Caco-2 (cell line): ENCODE results near the gene SH3BP2. TPM values are rescaled to one million over a fixed set of nuclear protein-coding genes. Genes with fewer than 3 reads are reported as not detected.

Experiments used
- BruUV-seq: library from RNA; stranded (reverse); fragments of 400-500 nt; replicated peaks from 2 replicates; lab custom pipeline; 2021; lab: Mats Ljungman, UMichigan
- CTCF ChIA-PET: fragments of 300-600 bp; sonication (Branson Sonifier 250); formaldehyde crosslinking; loops from one replicate; lab custom pipeline; 2022; ENCODE audit warnings: antibody characterized with exemption; lab: Charles Lee
- POLR2A ChIA-PET: fragments of 300-600 bp; sonication (Branson Sonifier 250); formaldehyde crosslinking; loops from one replicate; lab custom pipeline; 2022; ENCODE audit warnings: antibody characterized with exemption; lab: Charles Lee
- DNase-seq, 2 experiments: peaks; one replicate each; pipeline versions ENCODE4 v3.0.0 to v3.0.0-alpha.2; 2020 to 2022
- H3K27me3 ChIP-seq: replicated peaks from 2 replicates; pipeline ENCODE4 v1.6.0; 2011; ENCODE audit warnings: low read length; ENCODE audit not compliant: control insufficient read depth, insufficient read depth
- H3K36me3 ChIP-seq: 2 replicates; pipeline ENCODE4 v1.5.1; 2011; ENCODE audit warnings: low read length; ENCODE audit not compliant: control insufficient read depth, insufficient read depth
- H3K4me1 ChIP-seq: fragments of 250-450 bp; sonication (Bioruptor Pico); 2 replicates; pipeline ENCODE4 v1.5.1; 2020; ENCODE audit warnings: mild to moderate bottlenecking
- H3K4me3 ChIP-seq: 2 replicates; pipeline ENCODE4 v1.5.1; 2011; ENCODE audit warnings: low read depth, mild to moderate bottlenecking, control low read depth, low read length
- H3K9me3 ChIP-seq: fragments of 250-450 bp; sonication (Bioruptor Pico); 2 replicates; pipeline ENCODE4 v1.5.1; 2020; ENCODE audit warnings: mild to moderate bottlenecking, moderate library complexity
- H3K27ac Mint-ChIP-seq: one replicate; pipeline ENCODE4 v1.8.0; 2022; ENCODE audit warnings: mixed read lengths; ENCODE audit not compliant: unreplicated experiment
- H3K27me3 Mint-ChIP-seq: one replicate; pipeline ENCODE4 v1.8.0; 2022; ENCODE audit warnings: mixed read lengths; ENCODE audit not compliant: insufficient read depth, unreplicated experiment
- H3K36me3 Mint-ChIP-seq: one replicate; pipeline ENCODE4 v1.8.0; 2022; ENCODE audit warnings: mild to moderate bottlenecking, mixed read lengths; ENCODE audit not compliant: insufficient read depth, unreplicated experiment
- H3K4me1 Mint-ChIP-seq: one replicate; pipeline ENCODE4 v1.8.0; 2022; ENCODE audit warnings: low read depth, mixed read lengths; ENCODE audit not compliant: unreplicated experiment
- H3K4me3 Mint-ChIP-seq: one replicate; pipeline ENCODE4 v1.8.0; 2022; ENCODE audit warnings: mild to moderate bottlenecking, moderate library complexity, mixed read lengths; ENCODE audit not compliant: unreplicated experiment
- H3K9me3 Mint-ChIP-seq: one replicate; pipeline ENCODE4 v1.8.0; 2022; ENCODE audit warnings: mixed read lengths; ENCODE audit not compliant: unreplicated experiment
- intact Hi-C: fragments of 100-400 bp; cut with micrococcal nuclease; formaldehyde crosslinking; loops from one replicate; pipeline ENCODE4 v1.10.0; 2022; ENCODE audit not compliant: unreplicated experiment
- total RNA-seq: library from RNA; stranded (reverse); gene quantifications from 2 replicates; pipeline ENCODE4 v1.2.3, GENCODE V29; 2022
- TF ChIP-seq, protein P1 (sequence below), 2 experiments: fragments of 200-600 bp in 1 of 2; IDR thresholded peaks; 1 replicate in 1 of 2; 2 replicates in 1 of 2; pipeline versions ENCODE4 v1.5.1 to v1.8.0; 2011 to 2022; ENCODE audit warnings: antibody characterized with exemption in 1 of 2, control low read depth in 1 of 2, inconsistent platforms in 1 of 2, low read depth in 1 of 2, low read length in 1 of 2, mild to moderate bottlenecking in 1 of 2, moderate library complexity in 1 of 2; ENCODE audit not compliant: insufficient read depth in 1 of 2, severe bottlenecking in 1 of 2, unreplicated experiment in 1 of 2

The SH3BP2 gene
- total RNA-seq, 1 experiment from 2014 or later: 44.4 TPM

DNA sequence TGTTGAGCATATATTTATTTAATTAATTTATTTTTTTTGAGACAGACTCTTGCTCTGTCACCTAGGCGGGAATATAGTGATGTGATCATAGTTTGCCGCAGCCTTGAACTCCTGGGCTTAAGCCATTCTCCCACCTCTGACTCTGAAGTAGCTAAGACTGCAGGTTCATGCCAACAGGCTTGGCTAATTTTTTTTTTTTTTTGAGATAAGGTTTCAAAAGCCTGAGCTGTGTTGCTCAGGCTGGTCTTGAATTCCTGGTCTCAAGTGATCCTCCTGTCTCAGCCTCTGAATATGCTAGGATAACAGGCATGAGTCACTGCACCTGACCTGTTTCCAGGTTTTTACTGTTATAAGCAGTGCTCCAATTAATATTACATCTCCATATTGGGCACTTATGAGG lies 55.6 kb downstream of the SH3BP2 start:
- no peaks in the 10 kb centered on the region for H3K27me3 Mint-ChIP-seq
- POLR2A ChIA-PET: interaction anchor here (0.6 kb wide), 1 partner anchor 88 kb away, joined by 3 read pairs; no protein-coding TSS in a partner anchor

DNA sequence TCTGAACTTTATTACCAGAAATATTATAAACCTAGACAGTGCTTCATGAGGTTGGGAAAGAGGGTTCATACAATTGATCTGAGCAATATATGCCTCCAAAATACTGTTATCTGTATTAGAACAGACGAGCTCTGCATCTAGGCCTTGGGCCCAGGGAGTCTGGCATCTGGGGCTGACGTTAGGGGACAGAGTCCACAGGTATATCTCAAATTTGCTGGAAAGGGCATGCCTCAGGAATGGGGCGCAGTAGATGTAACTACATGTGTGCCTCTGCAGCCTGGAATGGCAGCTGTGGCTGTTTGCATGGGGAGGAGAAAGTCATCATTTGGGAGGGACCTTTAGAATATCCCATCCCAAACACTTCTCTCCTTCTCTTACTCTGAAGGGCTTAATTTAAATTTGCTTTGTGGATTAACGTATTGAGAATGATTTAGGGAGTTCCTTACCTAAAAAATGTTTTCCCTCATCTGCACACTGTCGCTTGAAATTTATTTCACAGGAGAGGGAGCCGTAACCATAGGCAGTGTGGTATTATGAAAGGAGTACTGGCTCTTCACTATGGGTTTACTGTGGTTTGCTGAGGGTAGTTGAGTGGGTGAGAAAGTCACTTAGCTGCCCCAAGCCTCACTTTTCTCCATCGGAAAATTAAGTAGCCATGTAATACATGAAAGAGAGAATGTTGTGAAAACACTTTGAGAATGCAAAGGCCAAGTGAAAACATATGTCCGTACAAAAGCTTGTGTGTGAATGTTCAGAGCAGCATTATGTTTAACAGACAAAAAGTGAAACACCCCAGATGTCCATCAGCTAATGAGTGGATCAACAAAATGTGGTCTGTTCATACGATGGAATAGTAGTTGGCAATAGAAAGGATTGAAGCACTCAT lies 56.6 kb downstream of the SH3BP2 start:
- CTCF ChIA-PET: interaction anchor here (0.6 to 1.0 kb wide), 2 partner anchors 11 to 114 kb away, joined by 3 to 4 read pairs; no protein-coding TSS in a partner anchor
- no peaks in the 10 kb centered on the region for H3K27me3 Mint-ChIP-seq
- H3K36me3 ChIP-seq: no peaks in the 10 kb centered on the region
- DNase-seq: peak; percentile 60 to 70
- no peaks in the 10 kb centered on the region for H3K9me3 Mint-ChIP-seq
- POLR2A ChIA-PET: interaction anchor here (1.0 kb wide), 1 partner anchor 15 kb away, joined by 3 read pairs; no protein-coding TSS in a partner anchor
- intact Hi-C loops: loop anchor here (2.0 kb wide), 2 partner anchors 13 to 59 kb away; no protein-coding TSS in a partner anchor
- peaks cover 46% of the 10 kb centered on the region for H3K4me1 Mint-ChIP-seq
- H3K9me3 ChIP-seq: no peaks in the 10 kb centered on the region
- H3K36me3 Mint-ChIP-seq: peaks cover 15% of the 10 kb centered on the region
- no TSS peak for BruUV-seq
- no peak overlapping the region for H3K4me3 ChIP-seq
- no peaks in the 10 kb centered on the region for H3K27me3 ChIP-seq
- H3K4me3 Mint-ChIP-seq: peak overlapping the region; percentile 47
- H3K27ac Mint-ChIP-seq: peak overlapping the region; percentile 78
- peaks cover 34% of the 10 kb centered on the region for H3K4me1 ChIP-seq
- TF ChIP-seq, protein P1, sequence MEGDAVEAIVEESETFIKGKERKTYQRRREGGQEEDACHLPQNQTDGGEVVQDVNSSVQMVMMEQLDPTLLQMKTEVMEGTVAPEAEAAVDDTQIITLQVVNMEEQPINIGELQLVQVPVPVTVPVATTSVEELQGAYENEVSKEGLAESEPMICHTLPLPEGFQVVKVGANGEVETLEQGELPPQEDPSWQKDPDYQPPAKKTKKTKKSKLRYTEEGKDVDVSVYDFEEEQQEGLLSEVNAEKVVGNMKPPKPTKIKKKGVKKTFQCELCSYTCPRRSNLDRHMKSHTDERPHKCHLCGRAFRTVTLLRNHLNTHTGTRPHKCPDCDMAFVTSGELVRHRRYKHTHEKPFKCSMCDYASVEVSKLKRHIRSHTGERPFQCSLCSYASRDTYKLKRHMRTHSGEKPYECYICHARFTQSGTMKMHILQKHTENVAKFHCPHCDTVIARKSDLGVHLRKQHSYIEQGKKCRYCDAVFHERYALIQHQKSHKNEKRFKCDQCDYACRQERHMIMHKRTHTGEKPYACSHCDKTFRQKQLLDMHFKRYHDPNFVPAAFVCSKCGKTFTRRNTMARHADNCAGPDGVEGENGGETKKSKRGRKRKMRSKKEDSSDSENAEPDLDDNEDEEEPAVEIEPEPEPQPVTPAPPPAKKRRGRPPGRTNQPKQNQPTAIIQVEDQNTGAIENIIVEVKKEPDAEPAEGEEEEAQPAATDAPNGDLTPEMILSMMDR (IDR thresholded peaks at IDR 0.05; ENCODE audit: insufficient read depth in 1 of 2, low read depth in 1 of 2, low read length in 1 of 2, severe bottlenecking in 1 of 2, unreplicated experiment in 1 of 2): no peak

More for the DNA sequence above, 55.6 kb downstream of the SH3BP2 start:
- Histone ChIP-seq H3K9me3 (no peaks in the 10 kb centered on the region), H3K4me1 (peaks cover 34% of the 10 kb centered on the region), H3K4me3 (no peak overlapping the region), H3K36me3 (no peaks in the 10 kb centered on the region), H3K27me3 (no peaks in the 10 kb centered on the region)
- CTCF ChIA-PET: no interaction called here
- peaks cover 44% of the 10 kb centered on the region for H3K4me1 Mint-ChIP-seq
- intact Hi-C loops: loop anchor here (2.0 kb wide), 2 partner anchors 14 to 60 kb away; no protein-coding TSS in a partner anchor
- DNase-seq: no peak
- TF ChIP-seq, protein P1 (IDR thresholded peaks at IDR 0.05; ENCODE audit: insufficient read depth in 1 of 2, low read depth in 1 of 2, low read length in 1 of 2, severe bottlenecking in 1 of 2, unreplicated experiment in 1 of 2): no peak
- no peak overlapping the region for H3K27ac Mint-ChIP-seq
- no peaks in the 10 kb centered on the region for H3K9me3 Mint-ChIP-seq
- no peak overlapping the region for H3K4me3 Mint-ChIP-seq
- peaks cover 17% of the 10 kb centered on the region for H3K36me3 Mint-ChIP-seq
- no TSS peak for BruUV-seq

DNA sequence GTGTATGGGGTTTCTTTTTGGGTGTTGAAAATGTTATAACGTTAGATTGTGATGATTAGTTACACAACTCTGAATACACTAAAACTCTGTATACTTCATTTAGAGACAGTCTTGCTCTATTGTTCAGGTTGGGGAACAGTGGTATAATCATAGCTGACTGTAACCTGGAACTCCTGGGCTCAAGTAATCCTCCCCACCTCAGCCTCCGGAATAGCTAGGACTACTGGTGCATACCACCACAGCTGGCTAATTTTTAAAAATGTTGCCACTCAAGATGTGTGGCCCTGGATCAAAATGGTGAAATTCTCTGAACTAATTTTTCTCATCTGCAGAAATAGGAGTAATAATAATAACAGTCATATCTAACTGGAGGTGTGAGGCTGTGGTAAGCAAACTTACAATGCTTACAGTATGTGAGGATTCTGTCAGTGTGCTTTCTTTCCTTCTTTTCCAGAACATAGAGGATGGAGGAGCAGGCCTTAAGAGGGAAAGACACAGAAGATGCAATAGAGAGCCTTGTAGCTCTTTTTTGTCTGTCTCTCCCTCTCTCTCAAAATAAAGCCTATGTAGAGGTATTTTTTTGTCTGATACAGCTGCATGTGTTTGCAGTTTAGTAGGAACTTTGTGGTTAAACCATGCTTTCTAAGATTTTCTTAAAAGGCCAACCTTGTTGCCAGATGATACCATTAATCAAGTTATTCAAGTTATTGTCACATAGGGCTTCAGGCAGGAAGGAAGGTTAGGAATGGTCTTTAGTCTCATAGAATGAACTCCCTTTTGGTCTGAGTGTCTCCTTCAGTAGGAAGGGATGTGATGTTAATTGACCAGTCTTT lies 58.3 kb downstream of the SH3BP2 start:
- POLR2A ChIA-PET: no interaction called here
- H3K36me3 ChIP-seq: no peaks in the 10 kb centered on the region
- intact Hi-C loops: no loop called here
- H3K27me3 Mint-ChIP-seq: no peaks in the 10 kb centered on the region
- H3K4me3 Mint-ChIP-seq: no peak overlapping the region
- no peak overlapping the region for H3K4me3 ChIP-seq
- H3K9me3 Mint-ChIP-seq: no peaks in the 10 kb centered on the region
- TF ChIP-seq, protein P1 (IDR thresholded peaks at IDR 0.05; ENCODE audit: insufficient read depth in 1 of 2, low read depth in 1 of 2, low read length in 1 of 2, severe bottlenecking in 1 of 2, unreplicated experiment in 1 of 2): no peak
- peaks cover 28% of the 10 kb centered on the region for H3K36me3 Mint-ChIP-seq
- peaks cover 29% of the 10 kb centered on the region for H3K4me1 ChIP-seq
- BruUV-seq: no TSS peak
- no peaks in the 10 kb centered on the region for H3K27me3 ChIP-seq
- H3K9me3 ChIP-seq: no peaks in the 10 kb centered on the region
- peaks cover 44% of the 10 kb centered on the region for H3K4me1 Mint-ChIP-seq
- peak overlapping the region; percentile 25 for H3K27ac Mint-ChIP-seq
- DNase-seq: no peak
- CTCF ChIA-PET: no interaction called here
